Mesodermal cell (in vitro differentiated cells): ENCODE results near the gene RPL36.
"Not testable (repeated sequence)": the region's sequence is repeated elsewhere in the genome, so short reads cannot be mapped to it uniquely, and the experiment has no call there.

Source experiments
- H3K27ac ChIP-seq: 2 replicates; pipeline ENCODE4 v1.7.0; 2013; ENCODE audit warnings: mild to moderate bottlenecking, low read depth, low read length, moderate library complexity; ENCODE audit not compliant: severe bottlenecking
- H3K36me3 ChIP-seq: 2 replicates; pipeline ENCODE4 v1.7.1; 2013; ENCODE audit warnings: mild to moderate bottlenecking, low read length, moderate library complexity; ENCODE audit not compliant: control insufficient read depth, insufficient read depth
- H3K4me1 ChIP-seq: one replicate; pipeline ENCODE4 v1.7.1; 2013; ENCODE audit warnings: mild to moderate bottlenecking, low read length; ENCODE audit not compliant: insufficient read depth, control insufficient read depth, poor library complexity, severe bottlenecking
- H3K4me3 ChIP-seq: 2 replicates; pipeline ENCODE4 v1.7.0; 2013; ENCODE audit warnings: low read length, control low read depth, mild to moderate bottlenecking; ENCODE audit not compliant: insufficient read depth, poor library complexity, severe bottlenecking; ENCODE audit errors: extremely low read depth
- H3K9me3 ChIP-seq: 2 replicates; pipeline ENCODE4 v1.7.1; 2013; ENCODE audit warnings: mild to moderate bottlenecking, low read length, moderate library complexity; ENCODE audit not compliant: control insufficient read depth
- WGBS, 2 experiments: methylation state at CpG; one replicate each; pipeline ENCODE4 v1.1.5; 2013; ENCODE audit warnings: missing lambda C conversion rate in 2 of 2; ENCODE audit not compliant: insufficient coverage in 2 of 2; 5-methylcytosine and 5-hydroxymethylcytosine counted together

RPL36 gene

GRCh38 chr19:5681391-5682106, 8.5 kb upstream of the RPL36 start:
- H3K4me3 ChIP-seq = peak overlapping the region; percentile 69
- 81 to 87% methylated on average over 14 to 17 of the region's 17 CpGs for WGBS, 2 experiments
- H3K9me3 ChIP-seq = no peaks in the 10 kb centered on the region
- H3K4me1 ChIP-seq = no peaks in the 10 kb centered on the region
- H3K27ac ChIP-seq = no peak overlapping the region
- peaks cover 8% of the 10 kb centered on the region for H3K36me3 ChIP-seq

DNA sequence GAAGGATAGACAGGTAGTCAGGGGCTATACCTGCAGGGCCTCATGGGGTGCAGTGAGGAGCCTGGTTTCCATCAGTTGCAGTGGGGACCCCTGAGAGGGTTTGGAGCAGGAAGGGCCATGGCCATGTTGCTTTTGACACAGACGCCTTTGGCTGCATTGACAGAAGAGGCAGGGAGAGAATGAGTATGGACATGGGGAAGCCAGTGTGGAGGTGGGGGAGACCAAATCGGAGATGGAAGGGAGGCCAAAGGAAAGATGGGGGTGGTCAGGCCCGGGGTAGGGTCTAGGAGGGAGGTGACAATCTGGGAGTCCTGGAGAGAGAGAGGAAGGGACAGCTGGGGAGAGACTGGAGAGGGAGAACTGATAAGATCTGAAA, 8.0 kb upstream of the RPL36 start:
- no peaks in the 10 kb centered on the region for H3K4me1 ChIP-seq
- no peaks in the 10 kb centered on the region for H3K9me3 ChIP-seq
- H3K27ac ChIP-seq = no peak overlapping the region
- peaks cover 3% of the 10 kb centered on the region for H3K36me3 ChIP-seq
- H3K4me3 ChIP-seq = no peak overlapping the region
- 93 to 97% methylated on average over 3 of the region's 3 CpGs for WGBS, 2 experiments

- Histone ChIP-seq H3K4me3 (no peak overlapping the region), H3K9me3 (no peaks in the 10 kb centered on the region), H3K4me1 (no peaks in the 10 kb centered on the region), H3K27ac (no peak overlapping the region), H3K36me3 (no peaks in the 10 kb centered on the region)
- 89 to 96% methylated on average over 8 to 9 of the region's 10 CpGs for WGBS, 2 experiments
Measured at GRCh38 chr19:5683177-5683886, 6.8 kb upstream of the RPL36 start.

DNA sequence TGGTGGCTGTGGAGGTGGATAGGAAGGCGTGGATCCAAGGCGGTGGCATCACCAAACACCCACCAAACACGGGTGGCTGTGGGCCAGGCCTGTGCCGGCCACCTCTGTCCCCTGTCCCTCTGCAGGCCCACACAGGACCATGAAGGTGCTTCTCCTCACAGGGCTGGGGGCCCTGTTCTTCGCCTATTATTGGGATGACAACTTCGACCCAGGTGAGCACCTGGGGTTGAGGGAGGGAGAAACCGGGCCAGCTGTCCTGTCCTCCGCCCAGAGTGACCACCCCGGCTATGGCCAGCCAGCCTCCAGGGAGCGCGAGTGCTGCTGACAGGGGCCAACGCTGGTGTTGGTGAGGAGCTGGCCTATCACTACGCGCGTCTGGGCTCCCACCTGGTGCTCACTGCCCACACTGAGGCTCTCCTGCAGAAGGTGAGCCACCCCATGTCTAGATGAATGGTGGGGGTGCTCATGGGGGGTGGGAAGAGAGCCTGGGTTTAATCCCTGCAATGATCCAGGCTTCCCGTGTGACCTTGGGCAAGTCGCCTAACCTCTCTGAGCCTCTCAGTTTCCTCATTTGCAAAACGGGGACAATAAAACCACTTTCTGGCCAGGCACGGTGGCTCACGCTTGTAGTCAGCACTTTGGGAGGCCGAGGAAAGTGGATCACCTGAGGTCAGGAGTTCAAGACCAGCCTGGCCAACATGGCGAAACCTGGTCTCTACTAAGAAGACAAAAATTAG, 5.2 kb upstream of the RPL36 start:
- Histone ChIP-seq H3K36me3 (no peaks in the 10 kb centered on the region), H3K27ac (no peak overlapping the region), H3K4me1 (no peaks in the 10 kb centered on the region), H3K9me3 (no peaks in the 10 kb centered on the region), H3K4me3 (no peak overlapping the region)
- WGBS, 2 experiments = 89 to 95% methylated on average over 16 to 20 of the region's 22 CpGs

GRCh38 chr19:5686326-5686646, 3.8 kb upstream of the RPL36 start:
- Histone ChIP-seq H3K36me3 (peaks cover 5% of the 10 kb centered on the region), H3K27ac (peak overlapping the region; percentile 29), H3K4me1 (no peaks in the 10 kb centered on the region), H3K9me3 (no peaks in the 10 kb centered on the region), H3K4me3 (peak overlapping the region; percentile 53)
- WGBS, 2 experiments = 66 to 73% methylated on average over 10 to 14 of the region's 16 CpGs

DNA sequence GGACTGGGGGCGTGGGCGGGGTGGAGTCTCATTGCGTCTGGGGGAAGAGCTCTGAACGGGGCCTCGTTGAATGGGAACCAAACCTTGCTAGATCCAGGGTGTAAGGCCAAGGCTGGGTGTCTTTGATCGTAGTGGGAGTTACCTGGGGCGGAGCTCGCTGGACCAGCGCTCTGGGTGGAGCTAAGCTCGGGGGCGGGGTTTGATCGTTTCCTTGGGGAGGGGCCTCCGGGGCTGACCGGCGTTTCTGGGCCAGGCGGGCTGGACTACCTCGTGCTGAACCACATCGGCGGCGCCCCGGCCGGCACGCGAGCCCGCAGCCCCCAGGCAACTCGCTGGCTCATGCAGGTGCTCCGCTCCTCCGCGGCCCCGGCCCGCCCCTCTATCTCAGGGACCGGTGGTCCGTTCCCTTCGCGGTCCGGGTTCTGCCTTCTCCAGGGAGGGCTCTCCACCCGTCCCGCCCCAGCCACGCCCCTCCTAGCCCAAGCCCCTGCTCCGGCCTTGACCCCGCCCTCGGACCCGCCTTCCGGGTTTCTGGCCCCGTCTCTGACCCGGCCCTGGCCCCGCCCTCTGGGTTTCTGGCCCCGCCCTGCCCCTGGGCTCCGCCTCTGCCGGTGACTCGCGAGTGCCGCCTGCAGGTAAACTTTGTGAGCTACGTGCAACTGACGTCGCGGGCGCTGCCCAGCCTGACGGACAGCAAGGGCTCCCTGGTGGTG, 3.3 kb upstream of the RPL36 start:
- Histone ChIP-seq H3K4me1 (no peaks in the 10 kb centered on the region), H3K9me3 (no peaks in the 10 kb centered on the region), H3K36me3 (peaks cover 9% of the 10 kb centered on the region), H3K4me3 (peak overlapping the region; percentile 53), H3K27ac (peak overlapping the region; percentile 29)
- WGBS, 2 experiments = 2 to 3% methylated on average over 52 to 54 of the region's 59 CpGs

GRCh38 chr19:5687360-5688198, 2.5 kb upstream of the RPL36 start:
- WGBS, 2 experiments = 75 to 89% methylated on average over 65 to 76 of the region's 76 CpGs
- Histone ChIP-seq H3K4me3 (peak overlapping the region; percentile 53), H3K4me1 (no peaks in the 10 kb centered on the region), H3K9me3 (no peaks in the 10 kb centered on the region), H3K27ac (no peak overlapping the region), H3K36me3 (peaks cover 16% of the 10 kb centered on the region)

DNA sequence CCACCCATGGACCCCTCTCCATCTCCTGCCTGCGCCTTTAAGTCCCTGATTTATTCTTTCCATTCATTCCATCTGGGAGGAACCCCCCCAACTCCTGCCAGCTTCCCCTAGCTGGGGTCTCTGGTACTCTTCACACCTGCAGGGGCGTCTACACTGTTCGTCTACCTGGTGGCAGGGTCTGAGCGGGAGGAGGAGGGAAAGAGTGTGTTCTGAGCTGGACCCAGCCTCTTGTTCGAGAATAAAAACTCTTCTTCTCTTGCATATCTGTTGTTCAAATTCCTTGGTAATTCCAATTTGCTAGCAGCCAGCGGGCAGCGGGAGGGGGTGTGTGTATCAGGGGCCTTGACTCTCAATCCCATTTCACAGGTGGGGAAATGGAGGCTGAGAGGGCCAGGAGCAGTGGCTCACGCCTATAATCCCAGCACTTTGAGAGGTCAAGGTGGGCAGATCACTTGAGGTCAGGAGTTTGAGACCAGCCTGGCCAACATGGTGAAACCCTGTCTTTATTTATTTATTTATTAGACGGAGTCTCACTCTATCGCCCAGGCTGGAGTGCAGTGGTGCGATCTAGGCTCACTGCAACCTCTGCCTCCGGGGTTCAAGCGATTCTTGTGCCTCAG, 1.7 kb upstream of the RPL36 start:
- not testable (repeated sequence) for H3K4me1 ChIP-seq, H3K27ac ChIP-seq, H3K4me3 ChIP-seq, H3K9me3 ChIP-seq
- peaks cover 24% of the 10 kb centered on the region for H3K36me3 ChIP-seq
- WGBS, 2 experiments = 88 to 97% methylated on average over 5 to 7 of the region's 13 CpGs

DNA sequence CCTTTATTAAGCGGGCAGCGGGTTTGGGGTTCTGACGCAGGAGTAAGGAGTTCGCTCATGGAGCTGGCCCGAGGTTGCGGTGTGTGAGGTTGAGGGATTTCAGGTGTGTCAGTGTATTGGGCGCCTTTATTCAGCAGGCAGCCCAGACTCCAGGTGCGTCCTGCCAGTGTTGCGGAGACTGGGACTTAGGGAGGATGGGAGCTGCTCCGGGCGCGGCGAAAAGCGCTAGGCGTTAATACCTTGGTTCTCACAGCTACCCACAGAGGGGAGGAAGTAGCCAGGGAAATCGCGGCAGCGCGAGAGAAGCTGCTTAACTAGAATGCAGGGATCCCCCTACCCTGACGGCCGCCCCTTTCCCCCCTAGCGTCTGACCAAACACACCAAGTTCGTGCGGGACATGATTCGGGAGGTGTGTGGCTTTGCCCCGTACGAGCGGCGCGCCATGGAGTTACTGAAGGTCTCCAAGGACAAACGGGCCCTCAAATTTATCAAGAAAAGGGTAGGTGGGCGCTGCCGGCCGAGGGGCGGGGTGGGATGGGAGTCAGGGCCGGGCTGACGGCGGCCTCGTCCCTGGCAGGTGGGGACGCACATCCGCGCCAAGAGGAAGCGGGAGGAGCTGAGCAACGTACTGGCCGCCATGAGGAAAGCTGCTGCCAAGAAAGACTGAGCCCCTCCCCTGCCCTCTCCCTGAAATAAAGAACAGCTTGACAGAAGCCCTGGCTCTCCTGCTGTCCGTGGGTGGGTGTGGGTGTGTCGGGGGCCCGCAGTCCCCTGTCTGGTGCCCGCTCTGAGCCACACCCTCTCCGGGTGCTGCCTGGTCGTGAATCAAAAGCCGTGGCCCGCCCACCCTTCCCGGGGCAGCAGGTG, 1.1 kb downstream of the RPL36 start:
- Histone ChIP-seq H3K27ac (peak overlapping the region; percentile 41), H3K36me3 (peaks cover 49% of the 10 kb centered on the region), H3K4me1 (no peaks in the 10 kb centered on the region), H3K9me3 (no peaks in the 10 kb centered on the region), H3K4me3 (peak overlapping the region; percentile 94)
- WGBS, 2 experiments = 9 to 15% methylated on average over 39 to 46 of the region's 54 CpGs
